Gastroesophageal sphincter (tissue), 3 donors: Measurements from ENCODE around the gene AFAP1.

ENCODE experiments used
- EP300 ChIP-seq: sonication (generic); formaldehyde crosslinking; IDR thresholded peaks from one replicate; pipeline ENCODE4 v1.6.1; 2017; ENCODE audit warnings: antibody characterized with exemption, mild to moderate bottlenecking
- POLR2A ChIP-seq, 2 donors: fragments of 450-650 bp; IDR thresholded peaks; one replicate each; pipeline ENCODE4 v1.6.1; 2017; ENCODE audit warnings: antibody characterized with exemption in 2 of 2, mild to moderate bottlenecking in 2 of 2, moderate library complexity in 1 of 2
- POLR2AphosphoS5 ChIP-seq: sonication (generic); formaldehyde crosslinking; IDR thresholded peaks from one replicate; pipeline ENCODE4 v1.6.1; 2017; ENCODE audit warnings: antibody characterized with exemption
- TF ChIP-seq, protein P1 (sequence below), 4 experiments: fragments of 200-600 bp in 2 of 4; fragments of 450-650 bp in 2 of 4; sonication (generic) in 1 of 4; IDR thresholded peaks; one replicate each; pipeline ENCODE4 v1.5.1; 2017 to 2019; ENCODE audit warnings: antibody characterized with exemption in 4 of 4, mild to moderate bottlenecking in 2 of 4, moderate library complexity in 2 of 4

DNA sequence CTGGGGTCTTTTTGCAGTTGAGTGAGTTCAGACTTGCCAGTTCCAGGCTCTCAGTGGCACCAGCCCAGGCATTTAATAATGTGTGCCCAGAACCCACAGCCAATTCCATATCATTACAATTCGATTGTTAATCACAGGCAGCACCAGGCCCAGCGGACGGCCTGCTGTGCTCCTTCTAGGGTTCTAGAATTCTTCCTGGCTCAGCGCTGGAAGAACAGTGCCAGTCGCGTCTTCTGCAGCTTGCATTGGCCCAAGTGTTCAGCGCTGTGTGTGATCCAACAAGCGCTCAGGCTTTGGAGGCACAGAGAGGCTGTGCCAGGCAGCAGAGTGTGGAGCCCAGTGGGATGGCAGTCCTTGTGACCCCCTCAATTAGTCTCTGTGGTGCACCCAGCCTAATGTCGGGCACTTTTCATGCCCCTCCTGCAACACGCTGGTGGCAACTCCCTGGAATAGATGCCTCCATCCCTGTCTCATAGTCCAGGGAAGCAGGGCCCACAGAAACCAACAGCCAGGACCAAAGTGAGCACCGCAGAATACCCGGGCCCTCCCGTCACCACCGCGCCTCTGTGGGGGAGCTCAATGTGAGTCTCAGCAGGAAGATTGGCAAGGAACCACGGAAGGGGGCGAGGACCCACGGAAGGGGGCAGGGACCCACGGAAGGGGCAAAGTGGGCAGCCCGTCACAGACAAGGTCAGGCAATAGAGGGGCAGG is 193.2 kb downstream of the AFAP1 start:
- TF ChIP-seq, protein P1, sequence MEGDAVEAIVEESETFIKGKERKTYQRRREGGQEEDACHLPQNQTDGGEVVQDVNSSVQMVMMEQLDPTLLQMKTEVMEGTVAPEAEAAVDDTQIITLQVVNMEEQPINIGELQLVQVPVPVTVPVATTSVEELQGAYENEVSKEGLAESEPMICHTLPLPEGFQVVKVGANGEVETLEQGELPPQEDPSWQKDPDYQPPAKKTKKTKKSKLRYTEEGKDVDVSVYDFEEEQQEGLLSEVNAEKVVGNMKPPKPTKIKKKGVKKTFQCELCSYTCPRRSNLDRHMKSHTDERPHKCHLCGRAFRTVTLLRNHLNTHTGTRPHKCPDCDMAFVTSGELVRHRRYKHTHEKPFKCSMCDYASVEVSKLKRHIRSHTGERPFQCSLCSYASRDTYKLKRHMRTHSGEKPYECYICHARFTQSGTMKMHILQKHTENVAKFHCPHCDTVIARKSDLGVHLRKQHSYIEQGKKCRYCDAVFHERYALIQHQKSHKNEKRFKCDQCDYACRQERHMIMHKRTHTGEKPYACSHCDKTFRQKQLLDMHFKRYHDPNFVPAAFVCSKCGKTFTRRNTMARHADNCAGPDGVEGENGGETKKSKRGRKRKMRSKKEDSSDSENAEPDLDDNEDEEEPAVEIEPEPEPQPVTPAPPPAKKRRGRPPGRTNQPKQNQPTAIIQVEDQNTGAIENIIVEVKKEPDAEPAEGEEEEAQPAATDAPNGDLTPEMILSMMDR (IDR thresholded peaks at IDR 0.05) = no peak
- TF ChIP-seq POLR2A (IDR thresholded peaks at IDR 0.05) (no peak), POLR2AphosphoS5 (no peak), EP300 (no peak)
